HG02642 (cell line): Measurements from ENCODE around the gene PRSS38.

ENCODE experiments used
- ATAC-seq: cut with Tn5 transposase; IDR thresholded peaks from one replicate; pipeline ENCODE4 v1.9.1; 2021; ENCODE audit warnings: mild to moderate bottlenecking; ENCODE audit not compliant: unreplicated experiment, poor library complexity

The PRSS38 gene

GRCh38 chr1:227815468-227816409 is at the start of gene PRSS38:
PRSS38 (plus strand) TSS chr1:227815675; CDS start chr1:227815717, 42 bp downstream.
- ATAC-seq: no peak

- peak; percentile 37 for ATAC-seq
Observed at GRCh38 chr1:227766015-227766634, 49.4 kb upstream of the PRSS38 start.

- no peak for ATAC-seq
Observed at GRCh38 chr1:227766653-227767277, 48.7 kb upstream of the PRSS38 start.

- ATAC-seq: no peak
Observed at GRCh38 chr1:227767401-227768124, 47.9 kb upstream of the PRSS38 start.

- no peak for ATAC-seq
Observed at GRCh38 chr1:227768125-227768439, 47.4 kb upstream of the PRSS38 start.

- ATAC-seq: no peak
Observed at GRCh38 chr1:227768640-227769039, 46.8 kb upstream of the PRSS38 start.

- ATAC-seq: no peak
Observed at GRCh38 chr1:227769047-227769935, 46.2 kb upstream of the PRSS38 start.

- ATAC-seq: no peak
Observed at GRCh38 chr1:227769936-227770494, 45.5 kb upstream of the PRSS38 start.

GRCh38 chr1:227770812-227771211 is 44.7 kb upstream of the PRSS38 start:
- ATAC-seq: no peak

GRCh38 chr1:227771326-227771725 is 44.1 kb upstream of the PRSS38 start:
- no peak for ATAC-seq

GRCh38 chr1:227771771-227772170 is 43.7 kb upstream of the PRSS38 start:
- ATAC-seq: no peak

- no peak for ATAC-seq
Observed at GRCh38 chr1:227773558-227773957, 41.9 kb upstream of the PRSS38 start.

- no peak for ATAC-seq
Observed at GRCh38 chr1:227774051-227774731, 41.3 kb upstream of the PRSS38 start.

- ATAC-seq: no peak
Observed at GRCh38 chr1:227774821-227775661, 40.4 kb upstream of the PRSS38 start.

GRCh38 chr1:227775841-227776240 is 39.6 kb upstream of the PRSS38 start:
- ATAC-seq: no peak

GRCh38 chr1:227776331-227776771 is 39.1 kb upstream of the PRSS38 start:
- ATAC-seq: no peak

GRCh38 chr1:227777156-227777555 is 38.3 kb upstream of the PRSS38 start:
- no peak for ATAC-seq

GRCh38 chr1:227777646-227778045 is 37.8 kb upstream of the PRSS38 start:
- ATAC-seq: no peak
